ENCODE data around the gene ITLN2.

ITLN2 gene

DNA sequence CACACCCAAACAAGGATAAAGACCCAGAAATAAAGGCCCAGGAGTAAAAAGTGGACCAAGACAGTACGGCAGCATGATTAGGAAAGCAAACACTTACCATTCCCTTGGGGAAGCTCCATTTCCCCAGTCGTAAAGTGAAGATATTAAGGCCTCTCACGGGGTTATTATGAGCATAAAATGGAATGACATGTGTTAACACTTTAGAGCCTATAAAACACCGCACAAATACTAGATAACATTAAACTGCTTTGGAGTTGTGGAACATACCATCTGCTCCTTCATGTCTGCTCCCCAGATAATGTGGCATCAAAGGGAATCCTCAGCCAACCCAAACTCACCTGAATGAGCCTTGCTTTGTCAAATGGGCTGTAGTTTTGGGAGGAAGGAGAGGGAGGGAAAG, 8.9 kb upstream of the ITLN2 start:
- no peak for DNase-seq (ENCODE audit: extremely low spot score)
- ChIA-PET CTCF (interaction anchor here (0.8 to 4.4 kb wide), 4 partner anchors 10 to 187 kb away, joined by 3 to 31 read pairs (median 4); partner anchors contain the start of gene ITLN2), POLR2A (no interaction called here)
- TF ChIP-seq, protein P1, sequence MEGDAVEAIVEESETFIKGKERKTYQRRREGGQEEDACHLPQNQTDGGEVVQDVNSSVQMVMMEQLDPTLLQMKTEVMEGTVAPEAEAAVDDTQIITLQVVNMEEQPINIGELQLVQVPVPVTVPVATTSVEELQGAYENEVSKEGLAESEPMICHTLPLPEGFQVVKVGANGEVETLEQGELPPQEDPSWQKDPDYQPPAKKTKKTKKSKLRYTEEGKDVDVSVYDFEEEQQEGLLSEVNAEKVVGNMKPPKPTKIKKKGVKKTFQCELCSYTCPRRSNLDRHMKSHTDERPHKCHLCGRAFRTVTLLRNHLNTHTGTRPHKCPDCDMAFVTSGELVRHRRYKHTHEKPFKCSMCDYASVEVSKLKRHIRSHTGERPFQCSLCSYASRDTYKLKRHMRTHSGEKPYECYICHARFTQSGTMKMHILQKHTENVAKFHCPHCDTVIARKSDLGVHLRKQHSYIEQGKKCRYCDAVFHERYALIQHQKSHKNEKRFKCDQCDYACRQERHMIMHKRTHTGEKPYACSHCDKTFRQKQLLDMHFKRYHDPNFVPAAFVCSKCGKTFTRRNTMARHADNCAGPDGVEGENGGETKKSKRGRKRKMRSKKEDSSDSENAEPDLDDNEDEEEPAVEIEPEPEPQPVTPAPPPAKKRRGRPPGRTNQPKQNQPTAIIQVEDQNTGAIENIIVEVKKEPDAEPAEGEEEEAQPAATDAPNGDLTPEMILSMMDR (IDR thresholded peaks at IDR 0.05; ENCODE audit: control extremely low read depth, extremely low read depth, low read depth, missing control alignments), result no peak

DNA sequence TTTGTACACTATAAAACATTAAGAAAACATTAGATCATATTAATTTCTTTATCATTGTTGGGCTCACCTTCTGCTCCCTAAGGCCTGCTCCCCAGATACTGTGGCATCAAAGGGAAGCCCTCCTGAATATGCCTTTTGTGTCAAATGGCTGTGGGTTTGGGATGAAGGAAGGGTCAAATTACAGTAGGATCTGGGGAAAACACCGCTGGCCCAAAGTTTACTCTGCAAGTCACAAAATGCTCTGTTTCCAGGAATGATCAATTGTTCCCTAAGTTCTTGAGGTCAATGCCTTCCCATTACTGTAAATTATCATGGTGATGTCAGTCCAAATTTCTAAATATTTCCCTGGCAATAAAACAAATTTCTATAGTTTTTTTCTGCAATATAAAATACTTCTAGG, 6.8 kb upstream of the ITLN2 start:
- ChIA-PET POLR2A (no interaction called here), CTCF (interaction anchor here (4.4 kb wide), 1 partner anchor 8 kb away, joined by 31 read pairs; the partner anchor contains the start of gene ITLN2)
- no peak for DNase-seq (ENCODE audit: extremely low spot score)
- TF ChIP-seq, protein P1 (IDR thresholded peaks at IDR 0.05; ENCODE audit: control extremely low read depth, extremely low read depth, low read depth, missing control alignments), result no peak

DNA sequence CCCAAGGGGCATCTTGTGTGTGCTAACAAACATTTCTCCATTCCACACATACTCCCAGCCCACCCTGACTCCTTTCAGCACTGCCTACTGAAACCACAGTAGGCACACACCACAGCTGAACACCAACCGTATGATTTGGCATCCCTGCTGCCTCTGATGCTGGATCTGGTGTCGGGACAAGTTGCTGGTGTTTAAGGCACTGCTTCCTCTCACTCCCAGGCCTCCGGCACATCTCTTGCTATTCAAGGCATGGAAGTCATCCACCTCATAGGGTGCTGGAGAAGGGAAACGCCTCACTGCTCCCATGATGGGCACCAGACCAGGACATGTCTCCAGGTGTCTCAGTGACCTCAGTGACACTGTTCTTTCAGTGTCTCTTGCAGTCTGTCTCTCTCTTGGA, 2.4 kb upstream of the ITLN2 start:
- CTCF ChIA-PET, result interaction anchor here (1.3 to 1.7 kb wide), 2 partner anchors 33 to 122 kb away, joined by 3 to 8 read pairs; no protein-coding TSS in a partner anchor
- TF ChIP-seq, protein P1 (IDR thresholded peaks at IDR 0.05; ENCODE audit: control extremely low read depth, extremely low read depth, low read depth, missing control alignments), result no peak
- no peak for DNase-seq (ENCODE audit: extremely low spot score)
- POLR2A ChIA-PET, result interaction anchor here (0.5 kb wide), 1 partner anchor 33 kb away, joined by 3 read pairs; no protein-coding TSS in a partner anchor

DNA sequence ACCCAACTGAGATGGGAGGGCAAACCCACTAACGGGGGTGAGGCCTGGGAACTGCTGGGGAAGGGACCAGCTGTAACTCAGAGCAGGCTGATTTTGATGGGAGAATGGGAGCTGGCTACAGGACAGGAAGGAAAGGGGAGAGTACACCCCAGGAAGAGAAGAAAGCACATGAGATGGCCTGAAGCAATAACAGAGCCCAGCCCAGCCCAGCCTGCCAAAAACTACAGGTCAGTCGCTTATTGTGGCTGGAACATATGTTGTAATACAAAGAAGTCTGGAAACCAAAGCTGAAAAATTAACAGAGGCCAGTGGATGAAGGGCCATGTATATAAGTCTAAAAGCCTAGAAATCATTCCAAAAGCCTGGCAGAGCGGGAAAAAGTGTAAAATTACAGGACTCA, 1.6 kb downstream of the ITLN2 start:
- TF ChIP-seq, protein P1 (IDR thresholded peaks at IDR 0.05; ENCODE audit: control extremely low read depth, extremely low read depth, low read depth, missing control alignments), result no peak
- no peak for DNase-seq (ENCODE audit: extremely low spot score)
- ChIA-PET POLR2A (no interaction called here), CTCF (interaction anchor here (1.3 to 6.7 kb wide), 27 partner anchors 8 to 281 kb away, joined by 3 to 227 read pairs (median 14); partner anchors contain the start of genes CD244 and LY9)

DNA sequence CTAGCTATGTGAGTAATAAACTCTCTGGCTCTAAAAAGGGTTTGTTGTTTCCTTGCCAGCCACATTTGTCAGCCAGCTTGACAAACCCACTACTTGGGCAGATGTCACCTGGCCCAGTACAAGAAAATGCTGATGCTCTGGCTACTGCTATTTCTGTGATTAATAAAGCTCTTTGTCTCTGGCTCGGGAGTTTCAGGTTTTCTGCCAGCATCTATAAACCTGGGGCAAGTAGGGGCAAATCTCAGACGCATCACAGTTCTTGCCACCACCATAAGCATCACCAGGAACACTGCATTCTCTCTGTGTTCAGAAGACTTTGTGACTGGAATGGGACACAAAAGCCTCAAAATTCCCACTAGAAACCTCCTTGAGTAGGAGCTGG, 2.5 kb downstream of the ITLN2 start:
- DNase-seq (ENCODE audit: extremely low spot score), result no peak
- POLR2A ChIA-PET, result interaction anchor here (1.2 kb wide), 1 partner anchor 196 kb away, joined by 3 read pairs; no protein-coding TSS in a partner anchor
- TF ChIP-seq, protein P1 (IDR thresholded peaks at IDR 0.05; ENCODE audit: control extremely low read depth, extremely low read depth, low read depth, missing control alignments), result no peak
- CTCF ChIA-PET, result interaction anchor here (0.6 to 6.7 kb wide), 54 partner anchors 11 to 874 kb away, joined by 3 to 227 read pairs (median 6); partner anchors contain the start of genes CD244, ITLN1 and SLAMF7

DNA sequence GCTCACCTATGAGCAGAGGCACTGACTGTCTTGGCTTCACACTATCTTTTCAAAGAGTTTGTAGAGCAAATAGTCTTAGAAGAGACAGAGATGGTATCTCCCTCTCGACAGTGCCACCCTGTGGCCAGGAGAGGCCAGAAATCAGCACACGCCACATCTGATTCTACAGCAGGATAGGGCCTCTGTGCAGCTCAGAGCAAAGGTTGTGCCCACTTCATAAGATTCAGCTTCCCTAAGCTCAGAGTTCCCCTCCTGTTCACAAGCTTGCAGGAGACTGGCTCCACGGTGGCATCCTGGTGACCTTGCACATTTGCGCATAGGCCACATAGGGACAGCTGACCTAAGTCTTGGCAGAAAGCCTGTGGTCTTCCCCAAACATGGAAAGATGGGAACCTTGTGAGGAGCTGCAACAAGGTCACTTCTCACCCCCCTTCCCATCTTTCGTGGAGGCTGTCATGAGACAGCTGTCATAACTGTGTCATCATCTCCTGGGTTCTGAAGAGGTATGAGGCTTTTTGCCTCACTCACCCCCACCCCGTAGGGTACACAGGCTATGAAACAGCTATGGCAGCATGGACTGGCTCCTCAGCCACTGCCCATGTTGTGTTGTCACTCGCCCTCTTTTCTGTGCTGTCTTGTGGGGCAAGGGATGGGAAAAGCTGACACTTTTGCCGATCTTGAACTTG, 3.0 kb downstream of the ITLN2 start:
- peak; percentile 80 for DNase-seq (ENCODE audit: extremely low spot score)
- POLR2A ChIA-PET, result interaction anchor here (1.2 kb wide), 1 partner anchor 195 kb away, joined by 3 read pairs; no protein-coding TSS in a partner anchor
- CTCF ChIA-PET, result interaction anchor here (0.6 to 6.7 kb wide), 56 partner anchors 10 to 873 kb away, joined by 3 to 227 read pairs (median 6); partner anchors contain the start of genes CD244, ITLN1 and SLAMF7
- TF ChIP-seq, protein P1 (IDR thresholded peaks at IDR 0.05; ENCODE audit: control extremely low read depth, extremely low read depth, low read depth, missing control alignments), result peak; percentile 87

All from GM10248 (cell line).